Pulmonary artery endothelial cell (primary cell): Measurements from ENCODE around the gene MYO16. TPM values are rescaled to one million over a fixed set of nuclear protein-coding genes. Genes with fewer than 3 reads are reported as not detected.
"Not testable (repeated sequence)": the region's sequence is repeated elsewhere in the genome, so short reads cannot be mapped to it uniquely, and the experiment has no call there.

ENCODE experiments used
- DNase-seq: peaks from one replicate; pipeline ENCODE4 v3.0.0-alpha.2; 2011; ENCODE audit warnings: low read depth, low spot score
- total RNA-seq: library from RNA; depleted of rRNA; stranded (reverse); fragments of >200 nt; gene quantifications from 2 replicates; pipeline ENCODE4 v1.2.3, GENCODE V29; 2014

The MYO16 gene
- total RNA-seq, 1 donor from 2014 or later, result not detected

- DNase-seq, result no peak
These were observed 338.0 kb downstream of the MYO16 start for GRCh38 chr13:108967371-108967770.

- DNase-seq, result no peak
These were observed 339.2 kb downstream of the MYO16 start for GRCh38 chr13:108968566-108968965.

GRCh38 chr13:108974686-108975085 lies 345.3 kb downstream of the MYO16 start:
- no peak for DNase-seq

GRCh38 chr13:108980237-108980636 lies 350.8 kb downstream of the MYO16 start:
- DNase-seq, result no peak

DNA sequence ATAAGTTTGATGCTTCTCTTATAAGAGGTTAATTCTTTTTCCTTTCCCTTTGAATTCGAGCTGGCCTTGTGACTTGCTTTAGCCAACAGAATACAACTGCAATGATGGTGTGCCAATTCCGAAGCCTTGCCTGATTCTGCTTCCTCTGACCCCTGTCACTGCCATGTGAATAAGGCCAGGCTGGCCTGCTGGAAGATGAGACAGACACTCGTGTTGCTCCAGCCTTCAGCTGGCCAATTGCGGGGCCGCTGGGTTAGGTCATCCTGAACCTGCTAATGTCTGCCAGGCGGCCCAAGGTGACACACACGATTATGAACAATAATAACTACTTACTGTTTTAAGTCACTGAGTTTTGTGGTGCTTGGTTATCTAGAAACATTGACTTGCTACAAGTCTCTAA lies 352.0 kb downstream of the MYO16 start:
- no peak for DNase-seq

DNA sequence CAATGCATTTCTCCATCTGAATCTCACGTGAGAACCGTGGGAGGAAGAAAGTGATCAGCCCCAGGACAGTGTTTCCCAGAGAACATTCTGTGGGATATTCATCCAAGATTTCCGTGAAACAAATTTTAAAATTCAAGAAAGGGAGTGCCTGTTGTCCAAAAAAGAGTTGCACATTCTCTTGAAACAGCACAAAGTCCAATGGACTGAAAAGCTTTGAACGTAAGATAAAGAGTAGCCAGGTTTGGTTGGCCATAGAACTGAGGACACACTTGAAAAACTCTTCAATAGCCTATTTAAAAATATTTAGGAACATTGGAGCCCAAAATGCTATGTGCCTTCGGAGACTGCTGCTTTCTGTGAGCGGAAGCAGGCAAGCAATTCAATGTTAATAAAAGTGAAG lies 353.9 kb downstream of the MYO16 start:
- DNase-seq, result no peak

GRCh38 chr13:108984251-108984920 lies 355.0 kb downstream of the MYO16 start:
- no peak for DNase-seq

DNA sequence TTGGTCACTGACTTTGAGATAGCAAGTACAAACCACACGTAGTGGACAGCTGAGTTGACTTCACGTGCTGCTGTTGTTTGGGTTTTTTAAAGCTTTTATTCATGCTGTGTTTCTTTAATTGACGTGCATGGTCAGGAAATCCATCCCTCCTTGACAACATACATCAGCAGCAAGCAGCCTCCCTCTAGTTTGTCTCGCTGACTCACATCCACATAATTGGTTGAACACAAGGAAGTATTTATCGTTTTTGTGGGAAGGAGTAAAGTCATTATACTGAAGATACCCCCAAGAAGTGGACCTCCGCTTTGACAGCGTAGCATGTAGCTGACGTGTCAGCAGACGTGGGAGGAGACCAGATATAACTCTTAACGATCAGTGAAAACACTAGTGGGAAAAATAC lies 355.8 kb downstream of the MYO16 start:
- DNase-seq, result no peak

DNA sequence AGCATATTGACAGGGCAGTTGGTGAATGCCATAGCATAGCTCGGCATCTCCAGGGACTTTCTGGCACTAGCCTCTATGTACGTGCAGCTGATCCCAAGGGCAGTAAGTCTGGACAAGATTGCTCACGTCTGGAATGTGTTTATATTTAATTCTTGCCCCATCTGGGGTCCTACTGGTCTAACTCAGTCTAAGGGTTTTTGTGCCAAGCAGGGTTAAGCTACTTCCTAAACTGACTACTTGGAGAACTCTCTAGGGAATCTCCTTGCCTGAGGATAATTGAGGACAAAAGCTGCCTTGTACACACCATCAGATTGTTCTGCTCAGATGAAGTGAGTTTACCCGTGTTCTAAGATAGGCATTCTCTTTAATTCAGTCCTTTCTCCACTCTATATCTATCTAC lies 358.1 kb downstream of the MYO16 start:
- DNase-seq, result no peak

DNA sequence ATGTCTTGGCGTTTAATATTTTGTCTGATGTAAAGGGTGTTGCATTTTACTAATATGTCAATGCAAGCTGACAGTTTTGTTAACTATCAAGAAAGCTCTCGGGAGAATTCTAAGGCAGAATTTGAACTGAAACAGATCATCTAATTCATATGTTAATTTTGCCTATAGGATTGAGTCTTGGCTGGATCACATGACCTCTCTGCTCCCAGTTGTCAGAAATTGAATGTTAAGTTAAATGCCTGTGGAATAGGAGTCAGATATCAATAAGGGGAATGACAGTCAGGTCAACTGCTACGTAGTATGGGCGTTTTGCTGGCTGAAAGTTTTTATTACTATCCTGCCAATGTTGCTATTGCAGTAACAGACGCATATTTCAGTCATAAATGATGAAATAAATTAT lies 358.5 kb downstream of the MYO16 start:
- DNase-seq, result no peak

DNA sequence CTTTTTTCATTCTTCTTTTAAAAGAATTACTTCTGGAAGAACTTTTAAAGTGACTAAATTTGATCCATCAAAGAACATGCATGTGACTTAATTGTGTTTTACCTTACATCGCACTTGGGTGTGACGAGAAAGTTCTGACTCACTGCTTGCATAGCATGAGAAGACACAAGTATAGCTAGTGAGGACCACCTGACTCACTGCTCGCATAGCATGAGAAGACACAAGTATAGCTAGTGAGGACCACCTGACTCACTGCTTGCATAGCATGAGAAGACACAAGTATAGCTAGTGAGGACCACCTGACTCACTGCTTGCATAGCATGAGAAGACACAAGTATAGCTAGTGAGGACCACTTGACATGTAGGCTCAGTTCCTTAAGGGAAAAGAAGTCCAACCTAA lies 362.0 kb downstream of the MYO16 start:
- not testable (repeated sequence) for DNase-seq

DNA sequence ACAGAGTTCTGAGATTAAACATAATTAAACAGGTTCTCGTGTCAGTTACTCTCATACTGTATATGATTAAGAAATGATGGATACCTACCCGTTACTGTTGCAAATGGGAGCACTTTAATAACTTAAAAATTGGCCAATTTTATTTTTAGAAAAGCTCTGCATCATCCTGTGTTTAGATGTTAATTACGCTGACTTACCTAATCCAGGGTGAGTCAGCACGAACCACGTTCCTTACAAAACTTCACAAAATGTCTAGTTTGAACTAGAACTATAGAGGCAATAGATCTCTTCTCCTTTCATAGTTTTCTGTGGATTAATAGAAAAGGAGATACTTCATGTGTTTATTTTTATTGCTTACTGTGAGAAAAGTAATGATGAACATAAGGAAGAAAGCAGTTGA lies 363.9 kb downstream of the MYO16 start:
- no peak for DNase-seq

DNA sequence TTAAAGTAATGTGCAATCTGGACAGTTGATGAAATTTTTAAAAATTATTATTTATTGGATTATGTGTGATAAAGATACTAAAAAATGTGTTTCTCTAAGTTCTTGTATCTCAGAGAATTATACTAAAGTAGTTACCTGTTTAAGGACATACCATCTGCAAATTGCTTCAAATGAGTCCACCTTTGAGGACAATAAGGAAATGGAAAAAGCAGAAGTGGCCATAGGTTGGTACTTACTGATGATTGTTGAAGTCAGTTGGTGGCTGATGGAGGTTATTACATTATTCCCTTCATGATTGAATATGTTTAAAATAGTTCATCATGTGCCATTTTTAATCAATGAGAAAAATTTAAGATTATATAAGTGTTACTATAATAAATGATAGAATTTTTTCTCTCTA lies 367.0 kb downstream of the MYO16 start:
- DNase-seq, result no peak

DNA sequence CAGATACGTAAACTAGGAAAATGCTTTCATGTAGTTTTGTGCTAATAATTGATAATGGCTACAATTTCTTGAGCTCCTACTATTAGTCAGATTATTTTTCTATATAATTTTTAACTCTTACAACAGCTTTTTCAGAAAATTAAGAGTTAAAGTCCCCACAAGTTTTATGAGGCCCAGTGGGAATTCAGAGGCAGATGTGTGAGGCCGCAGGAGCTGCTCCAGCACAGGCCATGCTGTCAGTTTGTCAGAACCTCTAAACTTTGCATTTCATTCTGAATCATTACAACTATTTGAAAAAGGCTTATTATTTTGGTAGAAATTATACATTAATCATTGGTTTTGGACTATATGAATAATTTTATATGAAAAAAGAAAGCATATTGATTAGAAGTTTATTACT lies 370.8 kb downstream of the MYO16 start:
- DNase-seq, result no peak

DNA sequence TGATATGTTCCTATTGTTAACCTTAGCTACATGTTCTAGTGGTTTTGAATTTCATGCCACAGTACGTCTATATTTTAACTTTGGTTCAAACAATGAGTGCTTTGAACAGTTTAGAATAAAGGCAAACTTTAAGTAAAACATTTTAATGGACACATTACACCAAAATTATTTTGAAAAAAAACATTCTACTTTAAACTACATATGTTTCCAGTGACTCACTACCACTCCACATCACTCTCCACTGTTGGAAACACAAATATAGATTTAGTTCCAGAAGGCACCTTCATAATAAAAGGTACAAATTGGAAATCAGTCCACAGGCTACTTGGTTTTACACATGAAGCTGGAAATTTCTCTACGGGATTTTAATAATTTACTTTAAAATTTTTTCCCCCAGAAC lies 373.5 kb downstream of the MYO16 start:
- no peak for DNase-seq

- DNase-seq, result no peak
These were observed 378.5 kb downstream of the MYO16 start for GRCh38 chr13:109007946-109008345.

DNA sequence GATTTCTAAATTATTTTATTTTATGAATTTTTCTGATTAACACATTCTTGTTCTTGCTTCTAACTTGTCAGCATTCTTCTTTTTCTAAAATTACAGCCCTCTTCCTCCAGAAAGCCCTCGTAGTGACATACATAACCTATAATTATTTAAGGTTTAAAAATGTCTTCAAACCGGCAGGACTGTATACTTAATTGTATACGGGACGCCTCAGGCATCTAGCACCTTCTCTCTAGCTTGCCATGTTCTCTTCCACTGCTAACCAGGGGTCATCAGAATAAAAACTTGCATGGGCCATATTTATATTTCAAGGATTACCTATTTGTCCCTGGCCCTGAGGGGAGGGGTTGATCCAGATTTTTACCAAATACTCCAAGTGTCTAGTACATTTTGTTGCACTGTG lies 380.3 kb downstream of the MYO16 start:
- DNase-seq, result no peak

DNA sequence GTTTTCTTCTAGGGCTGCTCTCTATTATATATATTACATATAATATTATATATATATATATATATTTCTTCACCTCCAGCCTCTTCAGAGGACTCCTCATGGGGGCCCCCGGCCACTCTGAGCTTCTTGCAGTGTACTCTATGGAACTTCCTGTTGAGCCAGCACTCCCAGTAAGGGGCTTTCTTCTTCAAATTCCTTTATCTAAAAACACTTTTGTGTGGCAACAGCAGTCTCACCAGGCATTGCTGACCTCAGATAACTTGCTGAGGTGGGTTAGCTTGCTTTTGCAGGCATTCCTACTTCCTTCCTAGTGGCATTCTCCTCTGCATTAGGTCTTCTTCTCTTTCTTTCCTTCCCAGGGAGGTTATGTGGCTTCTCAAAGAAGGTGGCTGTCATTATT lies 381.5 kb downstream of the MYO16 start:
- DNase-seq, result no peak

DNA sequence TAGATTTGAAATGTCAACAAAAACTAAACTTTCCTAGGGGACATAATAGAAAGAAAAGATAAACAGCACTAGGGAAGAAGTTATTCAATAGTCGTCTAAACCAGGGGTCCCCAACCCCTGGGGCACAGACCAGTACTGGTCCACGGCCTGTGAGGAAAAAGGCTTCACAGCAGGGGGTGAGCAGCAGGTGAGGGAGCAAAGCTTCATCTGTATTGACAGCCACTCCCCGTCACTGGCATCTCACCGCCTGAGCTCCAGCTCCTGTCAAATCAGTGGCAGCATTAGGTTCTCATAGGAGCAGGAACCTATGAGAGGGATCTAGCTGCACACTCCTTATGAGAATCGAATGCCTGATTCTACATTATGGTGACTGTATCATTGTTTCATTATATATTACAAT lies 382.7 kb downstream of the MYO16 start:
- no peak for DNase-seq

GRCh38 chr13:109021558-109021957 lies 392.1 kb downstream of the MYO16 start:
- DNase-seq, result no peak

- no peak for DNase-seq
These were observed 395.2 kb downstream of the MYO16 start for GRCh38 chr13:109024611-109025010.

DNA sequence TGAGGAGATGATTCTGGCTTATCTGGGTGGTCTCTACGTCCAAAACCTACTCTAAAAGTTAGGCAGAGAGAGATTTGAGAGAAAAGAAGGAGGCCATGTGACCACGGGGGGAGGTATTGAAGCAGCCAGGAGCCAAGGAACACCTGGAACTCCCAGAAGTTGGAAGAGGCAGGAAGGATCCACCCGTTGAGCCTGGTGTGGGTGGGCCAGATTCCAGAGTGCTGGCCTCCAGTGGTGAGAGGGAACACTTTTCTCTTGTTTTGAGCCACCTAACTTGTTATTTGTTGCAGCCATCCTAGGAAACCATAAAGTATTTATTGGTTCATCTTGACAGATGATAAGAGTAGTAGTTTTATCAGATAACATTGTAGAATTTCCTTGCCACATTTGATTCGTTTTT lies 396.9 kb downstream of the MYO16 start:
- DNase-seq, result no peak

DNA sequence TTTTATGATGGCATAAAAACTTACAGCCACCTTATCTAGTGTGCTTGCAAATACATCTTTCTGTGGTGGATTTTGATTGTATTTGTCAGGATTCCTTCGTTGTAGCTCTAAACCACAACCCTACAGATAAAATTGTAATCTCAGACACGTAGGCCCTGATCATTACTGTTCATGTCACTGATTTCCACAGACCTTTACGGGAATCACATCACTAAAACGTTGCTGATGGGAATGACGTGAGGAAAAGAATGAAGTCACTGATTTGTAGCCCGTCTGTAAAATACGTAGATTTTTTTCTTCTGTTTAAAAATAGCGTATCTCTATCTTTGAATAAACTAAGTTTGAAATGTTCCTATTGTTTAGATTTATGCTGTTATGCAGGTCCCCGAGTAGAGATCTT lies 399.2 kb downstream of the MYO16 start:
- DNase-seq, result no peak

GRCh38 chr13:109033090-109033489 lies 403.7 kb downstream of the MYO16 start:
- no peak for DNase-seq
